ENCODE measurements around the gene ASS1.

- no peak for TF ChIP-seq CTCF (IDR thresholded peaks at IDR 0.05)
- no peak for TF ChIP-seq POLR2A (IDR thresholded peaks at IDR 0.05)
- TF ChIP-seq EP300 (IDR thresholded peaks at IDR 0.05) = no peak
Observed at GRCh38 chr9:130543368-130543767, 98.6 kb downstream of the ASS1 start.
